Gastroesophageal sphincter (tissue), 3 donors: ENCODE results near the gene PTGR1.

ENCODE experiments used
- EP300 ChIP-seq: sonication (generic); formaldehyde crosslinking; IDR thresholded peaks from one replicate; pipeline ENCODE4 v1.6.1; 2017; ENCODE audit warnings: antibody characterized with exemption, mild to moderate bottlenecking
- POLR2A ChIP-seq, 2 donors: fragments of 450-650 bp; IDR thresholded peaks; one replicate each; pipeline ENCODE4 v1.6.1; 2017; ENCODE audit warnings: antibody characterized with exemption in 2 of 2, mild to moderate bottlenecking in 2 of 2, moderate library complexity in 1 of 2
- POLR2AphosphoS5 ChIP-seq: sonication (generic); formaldehyde crosslinking; IDR thresholded peaks from one replicate; pipeline ENCODE4 v1.6.1; 2017; ENCODE audit warnings: antibody characterized with exemption
- TF ChIP-seq, protein P1 (sequence below), 4 experiments: fragments of 200-600 bp in 2 of 4; fragments of 450-650 bp in 2 of 4; sonication (generic) in 1 of 4; IDR thresholded peaks; one replicate each; pipeline ENCODE4 v1.5.1; 2017 to 2019; ENCODE audit warnings: antibody characterized with exemption in 4 of 4, mild to moderate bottlenecking in 2 of 4, moderate library complexity in 2 of 4

DNA sequence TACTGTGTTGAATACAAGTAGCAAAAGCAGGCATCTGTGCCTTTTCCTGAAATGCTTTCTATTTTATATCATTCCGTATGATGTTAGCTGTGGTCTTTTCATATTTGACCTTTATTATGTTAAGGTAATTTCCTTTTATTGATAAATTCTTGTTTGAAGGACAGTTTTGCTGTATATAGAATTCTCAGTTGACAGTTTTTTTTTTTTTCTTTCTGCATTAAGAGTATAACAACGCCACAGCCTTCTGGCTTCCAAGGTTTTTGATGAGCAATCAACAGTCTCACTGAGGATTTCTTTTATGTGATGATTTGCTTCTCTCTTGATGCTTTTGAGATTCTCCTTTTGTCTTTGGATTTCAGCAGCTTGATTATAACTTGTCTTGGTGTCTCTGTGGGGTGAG is 50.8 kb downstream of the PTGR1 start:
- no peak for TF ChIP-seq POLR2A (IDR thresholded peaks at IDR 0.05)
- TF ChIP-seq, protein P1, sequence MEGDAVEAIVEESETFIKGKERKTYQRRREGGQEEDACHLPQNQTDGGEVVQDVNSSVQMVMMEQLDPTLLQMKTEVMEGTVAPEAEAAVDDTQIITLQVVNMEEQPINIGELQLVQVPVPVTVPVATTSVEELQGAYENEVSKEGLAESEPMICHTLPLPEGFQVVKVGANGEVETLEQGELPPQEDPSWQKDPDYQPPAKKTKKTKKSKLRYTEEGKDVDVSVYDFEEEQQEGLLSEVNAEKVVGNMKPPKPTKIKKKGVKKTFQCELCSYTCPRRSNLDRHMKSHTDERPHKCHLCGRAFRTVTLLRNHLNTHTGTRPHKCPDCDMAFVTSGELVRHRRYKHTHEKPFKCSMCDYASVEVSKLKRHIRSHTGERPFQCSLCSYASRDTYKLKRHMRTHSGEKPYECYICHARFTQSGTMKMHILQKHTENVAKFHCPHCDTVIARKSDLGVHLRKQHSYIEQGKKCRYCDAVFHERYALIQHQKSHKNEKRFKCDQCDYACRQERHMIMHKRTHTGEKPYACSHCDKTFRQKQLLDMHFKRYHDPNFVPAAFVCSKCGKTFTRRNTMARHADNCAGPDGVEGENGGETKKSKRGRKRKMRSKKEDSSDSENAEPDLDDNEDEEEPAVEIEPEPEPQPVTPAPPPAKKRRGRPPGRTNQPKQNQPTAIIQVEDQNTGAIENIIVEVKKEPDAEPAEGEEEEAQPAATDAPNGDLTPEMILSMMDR (IDR thresholded peaks at IDR 0.05), result no peak
- TF ChIP-seq EP300, result no peak
- no peak for TF ChIP-seq POLR2AphosphoS5
